Measurements from ENCODE around the gene TFIP11. TPM values are rescaled to one million over a fixed set of nuclear protein-coding genes. Genes with fewer than 3 reads are reported as not detected.

The TFIP11 gene
- total and polyA plus RNA-seq, 4 donors, result 14.3 to 31.7 (median 24.6) TPM

- peak in 1 of 2 donors; percentile 12 for TF ChIP-seq HNF4A (conservative IDR thresholded peaks at IDR 0.05)
- no peak for TF ChIP-seq GABPA (IDR thresholded peaks at IDR 0.05 in 1 of 2, conservative IDR thresholded peaks at IDR 0.05 in 1 of 2)
- no peak for TF ChIP-seq NR2F2 (IDR thresholded peaks at IDR 0.05)
- TF ChIP-seq, protein P1, sequence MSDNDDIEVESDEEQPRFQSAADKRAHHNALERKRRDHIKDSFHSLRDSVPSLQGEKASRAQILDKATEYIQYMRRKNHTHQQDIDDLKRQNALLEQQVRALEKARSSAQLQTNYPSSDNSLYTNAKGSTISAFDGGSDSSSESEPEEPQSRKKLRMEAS (IDR thresholded peaks at IDR 0.05), result no peak
- peak in 1 of 2 donors; percentile 31 for TF ChIP-seq RAD21 (IDR thresholded peaks at IDR 0.05)
- TF ChIP-seq, protein P2, sequence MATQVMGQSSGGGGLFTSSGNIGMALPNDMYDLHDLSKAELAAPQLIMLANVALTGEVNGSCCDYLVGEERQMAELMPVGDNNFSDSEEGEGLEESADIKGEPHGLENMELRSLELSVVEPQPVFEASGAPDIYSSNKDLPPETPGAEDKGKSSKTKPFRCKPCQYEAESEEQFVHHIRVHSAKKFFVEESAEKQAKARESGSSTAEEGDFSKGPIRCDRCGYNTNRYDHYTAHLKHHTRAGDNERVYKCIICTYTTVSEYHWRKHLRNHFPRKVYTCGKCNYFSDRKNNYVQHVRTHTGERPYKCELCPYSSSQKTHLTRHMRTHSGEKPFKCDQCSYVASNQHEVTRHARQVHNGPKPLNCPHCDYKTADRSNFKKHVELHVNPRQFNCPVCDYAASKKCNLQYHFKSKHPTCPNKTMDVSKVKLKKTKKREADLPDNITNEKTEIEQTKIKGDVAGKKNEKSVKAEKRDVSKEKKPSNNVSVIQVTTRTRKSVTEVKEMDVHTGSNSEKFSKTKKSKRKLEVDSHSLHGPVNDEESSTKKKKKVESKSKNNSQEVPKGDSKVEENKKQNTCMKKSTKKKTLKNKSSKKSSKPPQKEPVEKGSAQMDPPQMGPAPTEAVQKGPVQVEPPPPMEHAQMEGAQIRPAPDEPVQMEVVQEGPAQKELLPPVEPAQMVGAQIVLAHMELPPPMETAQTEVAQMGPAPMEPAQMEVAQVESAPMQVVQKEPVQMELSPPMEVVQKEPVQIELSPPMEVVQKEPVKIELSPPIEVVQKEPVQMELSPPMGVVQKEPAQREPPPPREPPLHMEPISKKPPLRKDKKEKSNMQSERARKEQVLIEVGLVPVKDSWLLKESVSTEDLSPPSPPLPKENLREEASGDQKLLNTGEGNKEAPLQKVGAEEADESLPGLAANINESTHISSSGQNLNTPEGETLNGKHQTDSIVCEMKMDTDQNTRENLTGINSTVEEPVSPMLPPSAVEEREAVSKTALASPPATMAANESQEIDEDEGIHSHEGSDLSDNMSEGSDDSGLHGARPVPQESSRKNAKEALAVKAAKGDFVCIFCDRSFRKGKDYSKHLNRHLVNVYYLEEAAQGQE (IDR thresholded peaks at IDR 0.05), result no peak
- TF ChIP-seq TAF1 (conservative IDR thresholded peaks at IDR 0.05), result no peak
- TF ChIP-seq, protein P3, sequence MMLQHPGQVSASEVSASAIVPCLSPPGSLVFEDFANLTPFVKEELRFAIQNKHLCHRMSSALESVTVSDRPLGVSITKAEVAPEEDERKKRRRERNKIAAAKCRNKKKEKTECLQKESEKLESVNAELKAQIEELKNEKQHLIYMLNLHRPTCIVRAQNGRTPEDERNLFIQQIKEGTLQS (IDR thresholded peaks at IDR 0.05), result peak; percentile 56
- TF ChIP-seq CTCF (IDR thresholded peaks at IDR 0.05; ENCODE audit: low read depth, low read length, missing input control), result no peak
- no peak for TF ChIP-seq FOXA1 (IDR thresholded peaks at IDR 0.05)
- TF ChIP-seq EGR1 (IDR thresholded peaks at IDR 0.05; ENCODE audit: low read depth in 2 of 2), result no peak
- Histone ChIP-seq H3K9me3 (ENCODE audit: control insufficient read depth in 4 of 4, low read length in 3 of 4) (no peaks in the 10 kb centered on the region), H3K27me3 (ENCODE audit: control insufficient read depth in 4 of 4, insufficient read depth in 4 of 4, low read length in 3 of 4) (no peaks in the 10 kb centered on the region), H3K27ac (ENCODE audit: low read depth in 1 of 2, low read length in 2 of 2) (no peak overlapping the region), H3K36me3 (ENCODE audit: control insufficient read depth in 4 of 4, insufficient read depth in 3 of 4, low read depth in 1 of 4, low read length in 3 of 4) (peaks cover 7 to 28% (median 21%) of the 10 kb centered on the region in 4 donors), H3K4me1 (ENCODE audit: control insufficient read depth in 4 of 4, insufficient read depth in 4 of 4, low read length in 3 of 4) (peaks cover 0 to 36% (median 26%) of the 10 kb centered on the region in 4 donors), H3K4me3 (ENCODE audit: low read depth in 1 of 3, low read length in 3 of 3) (no peak overlapping the region), H3K9ac (ENCODE audit: low read depth in 1 of 2, low read length in 2 of 2) (no peak overlapping the region)
- DNase-seq (ENCODE audit: low spot score), result no peak
- 90% methylated on average over 1 of the region's 1 CpG for whole genome bisulfite sequencing
These were observed 32.2 kb upstream of the TFIP11 start for GRCh38 chr22:26544489-26544888.

DNA sequence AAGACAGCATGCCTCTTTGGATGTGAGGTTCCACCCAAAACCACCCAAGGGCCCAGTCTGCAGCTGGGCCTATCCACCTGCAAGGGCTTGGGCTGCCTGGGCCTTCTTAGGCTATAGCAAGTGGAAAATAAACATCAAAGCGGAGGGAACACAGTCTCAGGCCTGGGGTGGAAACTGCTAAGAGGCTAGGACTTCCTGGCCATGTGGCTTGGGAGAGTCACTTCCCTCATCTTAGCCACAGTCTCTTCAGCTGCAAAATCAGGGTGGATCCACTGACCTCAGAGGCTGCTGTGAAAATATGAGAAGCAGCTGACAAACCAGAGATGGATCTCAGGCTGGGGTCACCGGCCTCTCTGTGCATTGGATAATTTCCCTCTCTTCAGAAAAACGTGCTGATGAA lies 30.6 kb upstream of the TFIP11 start:
- Histone ChIP-seq H3K9ac (ENCODE audit: low read depth in 1 of 2, low read length in 2 of 2) (no peak overlapping the region), H3K4me3 (ENCODE audit: low read depth in 1 of 3, low read length in 3 of 3) (no peak overlapping the region), H3K9me3 (ENCODE audit: control insufficient read depth in 4 of 4, low read length in 3 of 4) (no peaks in the 10 kb centered on the region), H3K27ac (ENCODE audit: low read depth in 1 of 2, low read length in 2 of 2) (no peak overlapping the region), H3K36me3 (ENCODE audit: control insufficient read depth in 4 of 4, insufficient read depth in 3 of 4, low read depth in 1 of 4, low read length in 3 of 4) (peaks cover 7 to 31% (median 26%) of the 10 kb centered on the region in 4 donors), H3K27me3 (ENCODE audit: control insufficient read depth in 4 of 4, insufficient read depth in 4 of 4, low read length in 3 of 4) (no peaks in the 10 kb centered on the region), H3K4me1 (ENCODE audit: control insufficient read depth in 4 of 4, insufficient read depth in 4 of 4, low read length in 3 of 4) (peaks cover 0 to 29% (median 22%) of the 10 kb centered on the region in 4 donors)
- 72% methylated on average over 3 of the region's 3 CpGs for WGBS
- DNase-seq (ENCODE audit: low spot score), result no peak
- TF ChIP-seq ZBTB33 (IDR thresholded peaks at IDR 0.05), result no peak
- TF ChIP-seq, protein P2 (IDR thresholded peaks at IDR 0.05), result no peak
- no peak for TF ChIP-seq EGR1 (IDR thresholded peaks at IDR 0.05; ENCODE audit: low read depth in 2 of 2)
- TF ChIP-seq HNF4A (conservative IDR thresholded peaks at IDR 0.05), result no peak
- TF ChIP-seq SP1 (IDR thresholded peaks at IDR 0.05), result no peak

All from liver (tissue), 9 donors.